Tibial nerve (tissue), 4 donors: ENCODE measurements around the gene SVIL. TPM values are rescaled to one million over a fixed set of nuclear protein-coding genes. Genes with fewer than 3 reads are reported as not detected.

Source experiments
- DNase-seq, 2 donors: peaks; one replicate each; pipeline ENCODE4 v3.0.0-alpha.2; 2019; ENCODE audit warnings: low spot score in 2 of 2
- H3K27ac ChIP-seq, 4 donors: fragments of 200-600 bp; sonication (generic) in 3 of 4; one replicate each; pipeline ENCODE4 v1.5.1; 2017 to 2019; ENCODE audit warnings: mild to moderate bottlenecking in 1 of 4
- H3K27me3 ChIP-seq, 2 donors: fragments of 200-600 bp; sonication (generic) in 1 of 2; one replicate each; pipeline versions ENCODE4 v1.5.1 to v1.6.0; 2017 to 2019
- H3K36me3 ChIP-seq, 3 donors: fragments of 200-600 bp; sonication (generic); one replicate each; pipeline ENCODE4 v1.5.1; 2018 to 2019
- H3K4me1 ChIP-seq, 4 donors: fragments of 200-600 bp; sonication (generic) in 3 of 4; one replicate each; pipeline ENCODE4 v1.5.1; 2017 to 2019
- H3K4me3 ChIP-seq, 4 donors: fragments of 200-600 bp; sonication (generic) in 3 of 4; one replicate each; pipeline ENCODE4 v1.5.1; 2017 to 2019; ENCODE audit warnings: mild to moderate bottlenecking in 1 of 4, moderate library complexity in 1 of 4
- H3K9me3 ChIP-seq, 4 donors: fragments of 200-600 bp; sonication (generic) in 3 of 4; one replicate each; pipeline ENCODE4 v1.5.1; 2017 to 2019
- CTCF ChIP-seq, 5 experiments: fragments of 200-600 bp in 3 of 5; fragments of 450-650 bp in 2 of 5; sonication (generic) in 3 of 5; IDR thresholded peaks; one replicate each; pipeline ENCODE4 v1.5.1; 2016 to 2019; ENCODE audit warnings: antibody characterized with exemption in 5 of 5, mild to moderate bottlenecking in 3 of 5, moderate library complexity in 2 of 5
- EP300 ChIP-seq, 2 donors: sonication (generic); formaldehyde crosslinking; IDR thresholded peaks; one replicate each; pipeline ENCODE4 v1.6.1; 2017; ENCODE audit warnings: antibody characterized with exemption in 2 of 2, mild to moderate bottlenecking in 1 of 2
- POLR2A ChIP-seq, 2 donors: fragments of 450-650 bp; IDR thresholded peaks; one replicate each; pipeline ENCODE4 v1.6.1; 2017; ENCODE audit warnings: antibody characterized with exemption in 2 of 2, mild to moderate bottlenecking in 2 of 2, moderate library complexity in 2 of 2
- WGBS, 2 donors: methylation state at CpG; one replicate each; pipeline ENCODE4 v1.1.5; 2018; 5-methylcytosine and 5-hydroxymethylcytosine counted together
- total RNA-seq, 4 donors: library from RNA; depleted of rRNA; stranded (reverse); fragments of >200 nt; gene quantifications; one replicate each; pipeline ENCODE4 v1.1.0, GENCODE V29; 2016

SVIL gene
- total RNA-seq, 4 donors from 2014 or later, result 23.6 to 32.0 (median 26.0) TPM

- H3K4me1 ChIP-seq, result peaks cover 0 to 15% (median 0%) of the 10 kb centered on the region in 4 donors
- WGBS, 2 donors, result 73 to 76% methylated on average over 14 of the region's 14 CpGs
- no peaks in the 10 kb centered on the region for H3K27me3 ChIP-seq
- H3K4me3 ChIP-seq, result no peak overlapping the region
- no peak overlapping the region for H3K27ac ChIP-seq
- DNase-seq, result no peak
- no peaks in the 10 kb centered on the region for H3K9me3 ChIP-seq
- no peaks in the 10 kb centered on the region for H3K36me3 ChIP-seq
- TF ChIP-seq EP300 (IDR thresholded peaks at IDR 0.05), result no peak
- TF ChIP-seq CTCF (IDR thresholded peaks at IDR 0.05), result no peak
- TF ChIP-seq POLR2A (IDR thresholded peaks at IDR 0.05), result no peak
Measured at GRCh38 chr10:29622382-29622922, 12.3 kb downstream of the SVIL start.

DNA sequence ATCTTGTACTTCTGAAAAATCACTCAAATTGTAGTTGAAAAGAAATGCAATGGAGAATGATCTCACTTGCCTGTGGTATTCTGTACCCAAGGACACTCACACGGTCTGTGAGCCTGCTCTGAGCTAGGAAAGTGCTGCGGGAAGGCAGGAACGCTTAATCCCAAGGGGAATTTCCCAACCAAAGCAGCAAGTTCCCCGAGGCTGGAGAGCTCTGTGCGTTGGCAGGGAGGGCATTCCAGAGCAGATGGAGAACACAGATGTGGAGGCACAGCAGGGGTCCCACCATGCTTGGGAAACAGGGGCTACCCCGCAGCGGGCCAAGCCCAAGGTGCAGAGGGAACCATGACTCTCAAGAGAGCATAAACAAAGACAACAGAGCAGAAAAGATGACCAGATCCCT is 13.6 kb downstream of the SVIL start:
- Histone ChIP-seq H3K9me3 (no peaks in the 10 kb centered on the region), H3K4me3 (no peak overlapping the region), H3K4me1 (peaks cover 0 to 13% (median 0%) of the 10 kb centered on the region in 4 donors), H3K36me3 (no peaks in the 10 kb centered on the region), H3K27me3 (no peaks in the 10 kb centered on the region), H3K27ac (no peak overlapping the region)
- TF ChIP-seq POLR2A (IDR thresholded peaks at IDR 0.05) (no peak), EP300 (IDR thresholded peaks at IDR 0.05) (peak in 1 of 2 donors; percentile 33)
- no peak for DNase-seq
- 78 to 81% methylated on average over 7 of the region's 7 CpGs for WGBS, 2 donors

- Histone ChIP-seq H3K27me3 (no peaks in the 10 kb centered on the region), H3K27ac (no peak overlapping the region), H3K36me3 (no peaks in the 10 kb centered on the region), H3K9me3 (no peaks in the 10 kb centered on the region), H3K4me3 (no peak overlapping the region), H3K4me1 (peaks cover 0 to 13% (median 0%) of the 10 kb centered on the region in 4 donors)
- DNase-seq, result no peak
- TF ChIP-seq EP300 (IDR thresholded peaks at IDR 0.05), result no peak
- no peak for TF ChIP-seq POLR2A (IDR thresholded peaks at IDR 0.05)
- no peak for TF ChIP-seq CTCF (IDR thresholded peaks at IDR 0.05)
- WGBS, 2 donors, result 84 to 87% methylated on average over 5 of the region's 5 CpGs
Measured at GRCh38 chr10:29620112-29620690, 14.6 kb downstream of the SVIL start.

DNA sequence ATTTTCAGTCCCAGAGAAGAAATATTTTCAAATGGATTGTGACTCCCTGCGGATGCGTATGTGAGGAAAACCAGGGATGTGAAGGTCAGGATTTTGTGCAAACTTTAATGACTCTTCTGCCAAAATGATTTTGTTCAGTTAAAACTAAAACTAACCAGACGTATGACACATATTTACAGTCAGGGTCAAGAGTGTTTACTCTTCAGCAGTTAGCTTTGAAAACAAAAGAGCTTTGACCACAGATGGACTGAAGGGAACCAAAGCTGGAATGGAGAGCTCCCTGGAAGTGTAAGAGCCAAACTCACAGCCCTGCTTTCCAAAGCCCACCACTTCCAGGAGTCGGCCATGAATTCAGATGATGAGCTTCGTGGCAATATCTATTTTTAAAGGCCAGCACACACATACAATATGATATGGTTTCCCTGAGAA is 15.5 kb downstream of the SVIL start:
- H3K36me3 ChIP-seq, result no peaks in the 10 kb centered on the region
- WGBS, 2 donors, result 27 to 33% methylated on average over 5 of the region's 5 CpGs
- H3K4me1 ChIP-seq, result peaks cover 0 to 13% (median 0%) of the 10 kb centered on the region in 4 donors
- no peaks in the 10 kb centered on the region for H3K27me3 ChIP-seq
- no peak for DNase-seq
- H3K4me3 ChIP-seq, result no peak overlapping the region
- no peaks in the 10 kb centered on the region for H3K9me3 ChIP-seq
- no peak overlapping the region for H3K27ac ChIP-seq
- TF ChIP-seq EP300 (IDR thresholded peaks at IDR 0.05), result no peak
- TF ChIP-seq CTCF (IDR thresholded peaks at IDR 0.05), result no peak
- TF ChIP-seq POLR2A (IDR thresholded peaks at IDR 0.05), result no peak

GRCh38 chr10:29618341-29619171 is 16.2 kb downstream of the SVIL start:
- 70 to 72% methylated on average over 14 of the region's 14 CpGs for WGBS, 2 donors
- H3K4me1 ChIP-seq, result peaks cover 0 to 13% (median 0%) of the 10 kb centered on the region in 4 donors
- H3K4me3 ChIP-seq, result no peak overlapping the region
- no peaks in the 10 kb centered on the region for H3K27me3 ChIP-seq
- no peak for DNase-seq
- no peaks in the 10 kb centered on the region for H3K36me3 ChIP-seq
- peak overlapping the region in 1 of 4 donors; percentile 42 for H3K27ac ChIP-seq
- TF ChIP-seq EP300 (IDR thresholded peaks at IDR 0.05), result no peak
- TF ChIP-seq CTCF (IDR thresholded peaks at IDR 0.05), result no peak
- TF ChIP-seq POLR2A (IDR thresholded peaks at IDR 0.05), result no peak
- H3K9me3 ChIP-seq, result no peaks in the 10 kb centered on the region
